Stromal cell of bone marrow (primary cell): ENCODE measurements around the gene PRAME.
"Not testable (repeated sequence)": the region's sequence is repeated elsewhere in the genome, so short reads cannot be mapped to it uniquely, and the experiment has no call there.

ENCODE experiments used
- DNase-seq: peaks from one replicate; pipeline ENCODE4 v3.0.0-alpha.2; 2012; ENCODE audit warnings: low read depth

Gene PRAME

GRCh38 chr22:22558972-22559603 is at the start of gene PRAME:
TSS of gene PRAME (minus strand) at chr22:22559265. CDS start at chr22:22556832, 2,433 bp downstream.
- DNase-seq, result no peak

GRCh38 chr22:22608022-22608421 is 49.0 kb upstream of the PRAME start:
- DNase-seq, result not testable (repeated sequence)

- no peak for DNase-seq
Observed at GRCh38 chr22:22605074-22605404, 46.0 kb upstream of the PRAME start.

GRCh38 chr22:22604326-22605073 is 45.4 kb upstream of the PRAME start:
- no peak for DNase-seq

GRCh38 chr22:22603470-22603947 is 44.4 kb upstream of the PRAME start:
- no peak for DNase-seq

- no peak for DNase-seq
Observed at GRCh38 chr22:22600531-22601261, 41.6 kb upstream of the PRAME start.

- DNase-seq, result no peak
Observed at GRCh38 chr22:22599248-22599647, 40.2 kb upstream of the PRAME start.

- no peak for DNase-seq
Observed at GRCh38 chr22:22598144-22598543, 39.1 kb upstream of the PRAME start.

GRCh38 chr22:22595001-22595835 is 36.2 kb upstream of the PRAME start:
- no peak for DNase-seq

- peak; percentile 19 for DNase-seq
Observed at GRCh38 chr22:22593964-22594656, 35.0 kb upstream of the PRAME start.

- no peak for DNase-seq
Observed at GRCh38 chr22:22593250-22593649, 34.2 kb upstream of the PRAME start.

GRCh38 chr22:22591348-22592299 is 32.6 kb upstream of the PRAME start:
- no peak for DNase-seq

- no peak for DNase-seq
Observed at GRCh38 chr22:22590136-22590891, 31.2 kb upstream of the PRAME start.

- no peak for DNase-seq
Observed at GRCh38 chr22:22588485-22589164, 29.6 kb upstream of the PRAME start.

- DNase-seq, result no peak
Observed at GRCh38 chr22:22587577-22588188, 28.6 kb upstream of the PRAME start.

- DNase-seq, result no peak
Observed at GRCh38 chr22:22584722-22585121, 25.7 kb upstream of the PRAME start.

GRCh38 chr22:22583030-22583429 is 24.0 kb upstream of the PRAME start:
- no peak for DNase-seq

- DNase-seq, result not testable (repeated sequence)
Observed at GRCh38 chr22:22581524-22581923, 22.5 kb upstream of the PRAME start.
